ENCODE measurements around the gene ATP11A. TPM values are rescaled to one million over a fixed set of nuclear protein-coding genes. Genes with fewer than 3 reads are reported as not detected.

ATP11A gene
- total RNA-seq, 4 donors from 2014 or later = 32.1 to 83.6 (median 46.2) TPM

DNA sequence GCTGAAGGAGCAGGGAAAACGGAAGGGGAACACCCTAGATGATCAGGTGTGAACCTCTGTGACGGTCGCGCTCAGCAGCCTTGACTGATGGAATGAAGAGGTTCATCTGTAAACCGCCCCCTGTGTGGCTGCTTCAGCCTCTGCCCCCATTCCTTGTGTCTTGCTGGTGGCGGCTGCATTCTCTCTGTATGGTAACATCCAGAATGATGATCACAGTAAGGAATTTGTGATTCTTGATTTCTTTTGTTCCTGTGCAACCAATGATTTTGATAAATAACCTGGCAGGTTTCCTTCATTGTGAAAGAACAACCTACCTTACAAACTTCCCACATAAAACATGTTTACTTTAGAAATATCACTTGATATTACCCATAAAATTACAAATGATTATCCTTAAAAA, 160.4 kb downstream of the ATP11A start:
- Histone ChIP-seq H3K27ac (no peak overlapping the region), H3K4me1 (peaks cover 4 to 14% of the 10 kb centered on the region in 2 donors), H3K36me3 (peaks cover 13 to 20% of the 10 kb centered on the region in 2 donors), H3K4me3 (replicated peaks in 1 of 3) (no peak overlapping the region), H3K9me3 (no peaks in the 10 kb centered on the region), H3K27me3 (no peaks in the 10 kb centered on the region)
- 92 to 98% methylated on average over 6 of the region's 6 CpGs for WGBS, 2 donors
- no peak for TF ChIP-seq POLR2A (IDR thresholded peaks at IDR 0.05)
- TF ChIP-seq, protein P1, sequence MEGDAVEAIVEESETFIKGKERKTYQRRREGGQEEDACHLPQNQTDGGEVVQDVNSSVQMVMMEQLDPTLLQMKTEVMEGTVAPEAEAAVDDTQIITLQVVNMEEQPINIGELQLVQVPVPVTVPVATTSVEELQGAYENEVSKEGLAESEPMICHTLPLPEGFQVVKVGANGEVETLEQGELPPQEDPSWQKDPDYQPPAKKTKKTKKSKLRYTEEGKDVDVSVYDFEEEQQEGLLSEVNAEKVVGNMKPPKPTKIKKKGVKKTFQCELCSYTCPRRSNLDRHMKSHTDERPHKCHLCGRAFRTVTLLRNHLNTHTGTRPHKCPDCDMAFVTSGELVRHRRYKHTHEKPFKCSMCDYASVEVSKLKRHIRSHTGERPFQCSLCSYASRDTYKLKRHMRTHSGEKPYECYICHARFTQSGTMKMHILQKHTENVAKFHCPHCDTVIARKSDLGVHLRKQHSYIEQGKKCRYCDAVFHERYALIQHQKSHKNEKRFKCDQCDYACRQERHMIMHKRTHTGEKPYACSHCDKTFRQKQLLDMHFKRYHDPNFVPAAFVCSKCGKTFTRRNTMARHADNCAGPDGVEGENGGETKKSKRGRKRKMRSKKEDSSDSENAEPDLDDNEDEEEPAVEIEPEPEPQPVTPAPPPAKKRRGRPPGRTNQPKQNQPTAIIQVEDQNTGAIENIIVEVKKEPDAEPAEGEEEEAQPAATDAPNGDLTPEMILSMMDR (IDR thresholded peaks at IDR 0.05) = no peak
- DNase-seq = no peak
- intact Hi-C loops (cut with DNase I) = no loop called here

DNA sequence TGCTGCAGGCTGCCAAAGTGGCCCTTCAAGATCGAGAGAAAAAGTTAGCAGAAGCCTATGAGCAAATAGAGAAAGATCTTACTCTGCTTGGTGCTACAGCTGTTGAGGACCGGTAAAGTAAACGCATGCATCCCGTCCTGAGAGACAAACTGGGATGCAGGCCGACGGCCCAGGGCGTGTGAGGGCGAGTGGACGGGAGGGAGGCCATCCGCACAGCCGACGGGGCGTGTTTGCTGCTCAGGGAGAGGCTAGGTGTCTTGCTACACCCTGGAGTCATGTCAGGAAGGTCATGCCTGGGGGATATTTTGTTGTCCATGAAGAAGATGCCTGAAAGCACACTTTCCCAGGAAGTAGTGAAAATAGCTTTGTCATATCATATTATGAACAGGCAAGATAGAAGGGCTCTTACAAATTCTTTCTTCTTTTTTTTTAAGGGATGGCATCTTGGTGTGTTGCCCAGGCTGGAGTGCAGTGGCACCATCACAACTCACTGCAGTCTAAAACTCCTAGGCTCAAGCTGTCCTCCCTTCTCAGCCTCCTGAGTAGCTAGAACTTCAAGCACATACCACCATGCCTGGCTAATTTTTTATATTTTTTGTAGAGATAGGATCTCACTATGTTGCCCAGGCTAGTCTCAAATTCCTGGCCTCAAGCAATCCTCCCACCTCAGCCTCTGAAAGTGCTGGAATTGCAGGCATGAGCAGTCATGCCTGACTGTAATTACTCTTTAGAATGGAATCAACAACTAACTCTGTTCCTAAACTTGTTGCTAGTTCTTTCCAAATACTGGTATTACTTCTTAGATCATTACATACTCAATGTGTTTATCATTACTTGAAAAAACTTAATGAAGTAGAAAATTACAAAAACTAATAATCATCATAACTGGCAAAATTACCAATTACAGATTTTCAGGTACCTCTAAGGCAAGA, 161.5 kb downstream of the ATP11A start:
- intact Hi-C loops (cut with DNase I) = no loop called here
- Histone ChIP-seq H3K4me3 (replicated peaks in 1 of 3) (no peak overlapping the region), H3K9me3 (no peaks in the 10 kb centered on the region), H3K36me3 (peaks cover 21% of the 10 kb centered on the region in 2 donors), H3K27ac (no peak overlapping the region), H3K4me1 (peaks cover 4 to 14% of the 10 kb centered on the region in 2 donors), H3K27me3 (no peaks in the 10 kb centered on the region)
- TF ChIP-seq, protein P1 (IDR thresholded peaks at IDR 0.05) = no peak
- no peak for TF ChIP-seq POLR2A (IDR thresholded peaks at IDR 0.05)
- DNase-seq = no peak
- 78 to 82% methylated on average over 13 of the region's 13 CpGs for WGBS, 2 donors

DNA sequence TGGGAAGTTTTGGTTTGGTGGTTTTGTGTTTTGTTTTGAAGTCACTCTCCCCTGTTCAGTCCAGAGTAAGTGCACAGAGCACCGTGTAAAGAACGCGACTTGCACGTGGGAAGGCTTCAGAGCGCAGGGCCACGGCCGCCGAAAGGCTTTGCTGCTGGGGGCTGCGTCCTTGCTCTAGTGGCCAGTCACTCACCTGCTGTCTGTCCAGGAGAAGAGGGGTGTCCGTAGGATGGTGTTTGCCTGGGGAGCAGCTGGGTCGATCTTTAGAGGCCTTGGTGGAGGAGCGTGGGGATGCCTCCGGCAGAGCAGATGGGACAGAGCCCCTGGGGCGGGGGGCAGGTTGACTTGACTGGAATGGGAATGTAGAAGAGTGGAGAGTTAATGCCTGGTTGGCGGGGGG, 162.6 kb downstream of the ATP11A start:
- H3K9me3 ChIP-seq = no peaks in the 10 kb centered on the region
- H3K4me1 ChIP-seq = peaks cover 4 to 14% of the 10 kb centered on the region in 2 donors
- H3K36me3 ChIP-seq = peaks cover 20 to 30% of the 10 kb centered on the region in 2 donors
- DNase-seq = no peak
- H3K4me3 ChIP-seq (replicated peaks in 1 of 3) = no peak overlapping the region
- H3K27ac ChIP-seq = no peak overlapping the region
- intact Hi-C loops (cut with DNase I) = no loop called here
- no peaks in the 10 kb centered on the region for H3K27me3 ChIP-seq
- WGBS, 2 donors = 93% methylated on average over 15 of the region's 15 CpGs
- no peak for TF ChIP-seq POLR2A (IDR thresholded peaks at IDR 0.05)
- TF ChIP-seq, protein P1 (IDR thresholded peaks at IDR 0.05) = no peak

DNA sequence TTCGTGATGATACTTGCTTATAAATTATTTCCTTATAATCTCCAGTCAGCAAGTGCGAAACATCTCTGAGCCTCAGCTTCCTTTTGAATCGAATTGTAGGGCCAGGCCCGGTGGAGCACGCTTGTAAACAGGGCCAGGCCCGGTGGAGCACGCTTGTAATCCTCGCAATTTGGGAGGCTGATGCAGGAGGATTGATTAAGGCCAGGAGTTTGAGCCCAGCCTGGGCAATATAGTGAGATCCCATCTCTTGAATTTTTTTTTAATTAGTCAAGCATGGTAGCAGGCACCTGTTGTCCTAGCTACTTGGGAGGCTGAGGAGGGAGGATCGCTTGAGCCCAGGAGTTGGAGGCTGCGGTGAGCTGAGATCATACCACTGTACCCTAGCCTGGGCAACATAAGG, 163.0 kb downstream of the ATP11A start:
- Histone ChIP-seq H3K4me3 (replicated peaks in 1 of 3) (no peak overlapping the region), H3K27me3 (no peaks in the 10 kb centered on the region), H3K4me1 (peaks cover 4 to 14% of the 10 kb centered on the region in 2 donors), H3K36me3 (peaks cover 20 to 33% of the 10 kb centered on the region in 2 donors), H3K9me3 (no peaks in the 10 kb centered on the region), H3K27ac (no peak overlapping the region)
- intact Hi-C loops (cut with DNase I) = no loop called here
- TF ChIP-seq POLR2A (IDR thresholded peaks at IDR 0.05) = no peak
- TF ChIP-seq, protein P1 (IDR thresholded peaks at IDR 0.05) = no peak
- DNase-seq = no peak
- WGBS, 2 donors = 97% methylated on average over 10 of the region's 10 CpGs

DNA sequence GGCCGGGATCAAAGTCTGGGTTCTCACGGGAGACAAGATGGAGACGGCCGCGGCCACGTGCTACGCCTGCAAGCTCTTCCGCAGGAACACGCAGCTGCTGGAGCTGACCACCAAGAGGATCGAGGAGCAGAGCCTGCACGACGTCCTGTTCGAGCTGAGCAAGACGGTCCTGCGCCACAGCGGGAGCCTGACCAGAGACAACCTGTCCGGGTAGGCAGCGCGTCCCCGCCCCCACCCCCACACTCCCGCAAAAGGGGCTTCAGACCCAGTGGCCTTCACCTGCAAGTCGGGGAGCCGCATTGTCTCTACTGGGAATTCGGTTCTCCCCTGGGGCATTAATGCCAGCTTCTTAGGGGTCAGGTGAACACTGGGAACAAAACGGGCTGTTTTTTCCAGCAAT, 164.5 kb downstream of the ATP11A start:
- no peak overlapping the region for H3K4me3 ChIP-seq (replicated peaks in 1 of 3)
- peaks cover 27 to 40% of the 10 kb centered on the region in 2 donors for H3K36me3 ChIP-seq
- intact Hi-C loops (cut with DNase I) = no loop called here

More for the DNA sequence above, 164.5 kb downstream of the ATP11A start:
- H3K9me3 ChIP-seq = no peaks in the 10 kb centered on the region
- 96 to 98% methylated on average over 21 to 24 of the region's 25 CpGs for WGBS, 2 donors
- no peaks in the 10 kb centered on the region for H3K27me3 ChIP-seq
- peaks cover 4 to 8% of the 10 kb centered on the region in 2 donors for H3K4me1 ChIP-seq
- TF ChIP-seq, protein P1 (IDR thresholded peaks at IDR 0.05) = no peak
- no peak for TF ChIP-seq POLR2A (IDR thresholded peaks at IDR 0.05)
- H3K27ac ChIP-seq = no peak overlapping the region
- DNase-seq = no peak

Data from thyroid gland (tissue), 4 donors.